GM12872 (cell line): ENCODE results near the gene CD300LG.

Experiments
- TF ChIP-seq, protein P1 (sequence below): IDR thresholded peaks from 3 replicates; pipeline ENCODE4 v1.5.1; 2011; ENCODE audit warnings: low read depth, mild to moderate bottlenecking, low read length, moderate library complexity; ENCODE audit not compliant: insufficient read depth

The CD300LG gene, protein sequence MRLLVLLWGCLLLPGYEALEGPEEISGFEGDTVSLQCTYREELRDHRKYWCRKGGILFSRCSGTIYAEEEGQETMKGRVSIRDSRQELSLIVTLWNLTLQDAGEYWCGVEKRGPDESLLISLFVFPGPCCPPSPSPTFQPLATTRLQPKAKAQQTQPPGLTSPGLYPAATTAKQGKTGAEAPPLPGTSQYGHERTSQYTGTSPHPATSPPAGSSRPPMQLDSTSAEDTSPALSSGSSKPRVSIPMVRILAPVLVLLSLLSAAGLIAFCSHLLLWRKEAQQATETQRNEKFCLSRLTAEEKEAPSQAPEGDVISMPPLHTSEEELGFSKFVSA

DNA sequence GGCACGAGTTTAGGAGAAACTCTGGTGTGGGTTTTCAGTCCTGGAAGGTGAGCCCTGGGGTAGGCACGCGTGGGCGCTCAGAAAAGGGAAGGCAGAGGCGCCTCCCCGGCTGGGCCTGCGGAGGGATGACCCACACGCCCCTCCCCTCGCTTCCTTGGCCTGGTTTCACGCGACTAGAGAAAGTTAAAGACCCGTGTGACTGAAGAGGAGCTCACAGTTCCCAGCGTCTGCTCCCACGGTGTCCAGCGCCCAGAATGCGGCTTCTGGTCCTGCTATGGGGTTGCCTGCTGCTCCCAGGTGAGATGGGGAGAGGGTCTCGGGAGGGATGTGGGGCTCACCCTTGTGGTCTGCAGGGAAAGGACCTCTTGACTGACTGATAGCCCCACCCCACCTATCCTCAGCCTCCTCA, at the start of gene CD300LG:
Gene CD300LG (plus strand): TSS at position 214 of the 409 bp plus-strand sequence. CDS start 41 bp downstream, at position 255.
- TF ChIP-seq, protein P1, sequence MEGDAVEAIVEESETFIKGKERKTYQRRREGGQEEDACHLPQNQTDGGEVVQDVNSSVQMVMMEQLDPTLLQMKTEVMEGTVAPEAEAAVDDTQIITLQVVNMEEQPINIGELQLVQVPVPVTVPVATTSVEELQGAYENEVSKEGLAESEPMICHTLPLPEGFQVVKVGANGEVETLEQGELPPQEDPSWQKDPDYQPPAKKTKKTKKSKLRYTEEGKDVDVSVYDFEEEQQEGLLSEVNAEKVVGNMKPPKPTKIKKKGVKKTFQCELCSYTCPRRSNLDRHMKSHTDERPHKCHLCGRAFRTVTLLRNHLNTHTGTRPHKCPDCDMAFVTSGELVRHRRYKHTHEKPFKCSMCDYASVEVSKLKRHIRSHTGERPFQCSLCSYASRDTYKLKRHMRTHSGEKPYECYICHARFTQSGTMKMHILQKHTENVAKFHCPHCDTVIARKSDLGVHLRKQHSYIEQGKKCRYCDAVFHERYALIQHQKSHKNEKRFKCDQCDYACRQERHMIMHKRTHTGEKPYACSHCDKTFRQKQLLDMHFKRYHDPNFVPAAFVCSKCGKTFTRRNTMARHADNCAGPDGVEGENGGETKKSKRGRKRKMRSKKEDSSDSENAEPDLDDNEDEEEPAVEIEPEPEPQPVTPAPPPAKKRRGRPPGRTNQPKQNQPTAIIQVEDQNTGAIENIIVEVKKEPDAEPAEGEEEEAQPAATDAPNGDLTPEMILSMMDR = no peak

DNA sequence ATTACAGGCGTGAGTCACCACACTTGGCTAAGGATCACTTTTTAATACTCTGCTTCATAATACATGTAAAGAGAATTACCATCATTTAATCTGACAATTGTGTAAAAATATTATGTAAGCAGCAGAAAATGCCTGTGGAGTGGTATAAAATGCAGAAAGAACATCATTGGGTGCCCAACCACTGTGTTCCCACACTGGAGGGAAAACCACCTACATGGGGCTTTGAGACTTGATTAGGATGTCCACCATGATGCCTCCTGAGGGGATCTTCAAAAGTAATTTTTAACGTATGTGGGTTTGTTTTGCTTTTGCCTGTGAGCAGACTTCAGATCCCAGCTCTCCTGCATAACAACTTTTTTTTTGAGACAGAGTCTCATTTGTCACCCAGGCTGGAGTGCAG, 47.9 kb upstream of the CD300LG start:
- TF ChIP-seq, protein P1 = no peak

DNA sequence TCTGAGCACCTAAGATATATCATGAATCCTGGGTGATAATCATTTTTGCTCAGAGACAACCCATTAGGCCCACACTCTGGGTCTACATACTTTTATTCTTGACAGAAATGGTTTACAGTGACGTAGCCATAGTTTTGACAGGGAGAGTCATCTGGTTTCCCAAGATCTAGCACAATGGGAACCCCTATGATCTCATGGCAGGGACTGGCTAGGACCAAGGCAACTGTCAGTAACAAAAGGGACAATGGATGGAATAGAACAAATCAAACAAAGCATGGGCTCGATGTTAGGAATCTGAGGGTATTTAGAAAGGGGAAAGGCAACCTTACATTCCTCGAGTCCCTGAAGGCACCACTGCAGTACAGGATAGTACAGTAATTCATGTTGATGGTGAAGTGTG, 46.2 kb upstream of the CD300LG start:
- TF ChIP-seq, protein P1 = no peak

DNA sequence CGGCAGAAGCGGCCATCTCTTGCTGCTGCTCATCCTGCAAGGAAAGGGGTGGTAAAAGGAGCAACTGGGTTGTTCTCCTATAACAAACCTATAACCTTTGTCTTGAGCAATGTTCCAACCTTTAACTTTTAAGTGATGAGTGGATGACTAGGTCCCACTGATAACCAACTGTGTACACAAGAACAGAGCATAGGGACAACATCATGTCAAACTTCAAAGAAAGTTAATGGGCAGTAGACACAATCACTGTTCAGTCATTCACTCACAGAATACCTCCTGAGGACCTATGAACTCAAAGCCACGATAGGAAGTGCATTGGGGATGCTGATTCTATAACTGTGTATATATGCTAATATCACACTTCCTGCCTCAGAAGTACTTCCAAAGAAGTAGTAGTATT, 45.1 kb upstream of the CD300LG start:
- TF ChIP-seq, protein P1 = no peak

DNA sequence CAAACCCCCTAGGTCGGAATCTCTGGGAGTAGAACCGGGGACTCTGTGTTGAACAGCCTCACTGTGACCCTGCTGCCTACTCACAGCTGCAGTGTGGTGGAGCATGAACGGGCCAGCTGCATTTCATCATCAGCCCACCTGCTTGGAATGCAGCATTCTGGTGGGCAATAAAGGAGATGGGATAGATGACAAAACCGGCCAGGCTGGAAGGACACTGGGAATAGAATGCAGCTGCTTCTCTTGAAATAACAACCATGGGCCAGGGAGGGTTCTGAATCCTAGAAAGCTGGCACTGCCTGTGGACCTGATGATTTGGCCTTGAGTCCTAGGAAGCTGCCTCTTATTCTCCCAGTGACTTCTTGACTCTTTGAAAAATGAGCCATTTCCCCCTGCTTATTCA, 43.2 kb upstream of the CD300LG start:
- TF ChIP-seq, protein P1 = no peak

DNA sequence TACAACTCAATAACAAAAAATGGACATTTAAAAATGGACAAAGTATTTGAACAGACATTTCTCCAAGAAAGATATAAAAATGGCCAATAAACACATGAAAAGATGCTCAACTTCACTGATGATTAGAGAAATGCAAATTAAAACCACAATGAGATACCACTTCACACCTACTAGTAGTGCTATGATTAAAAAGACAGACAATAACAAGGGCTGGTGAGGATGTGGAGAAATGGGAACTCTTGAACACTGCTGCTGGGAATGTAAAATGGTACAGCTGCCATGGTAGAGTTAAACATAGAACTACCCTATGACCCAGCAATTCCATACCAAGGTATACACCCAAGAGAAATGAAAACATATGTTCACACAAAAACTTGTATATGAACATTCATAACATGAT, 41.9 kb upstream of the CD300LG start:
- TF ChIP-seq, protein P1 = no peak

DNA sequence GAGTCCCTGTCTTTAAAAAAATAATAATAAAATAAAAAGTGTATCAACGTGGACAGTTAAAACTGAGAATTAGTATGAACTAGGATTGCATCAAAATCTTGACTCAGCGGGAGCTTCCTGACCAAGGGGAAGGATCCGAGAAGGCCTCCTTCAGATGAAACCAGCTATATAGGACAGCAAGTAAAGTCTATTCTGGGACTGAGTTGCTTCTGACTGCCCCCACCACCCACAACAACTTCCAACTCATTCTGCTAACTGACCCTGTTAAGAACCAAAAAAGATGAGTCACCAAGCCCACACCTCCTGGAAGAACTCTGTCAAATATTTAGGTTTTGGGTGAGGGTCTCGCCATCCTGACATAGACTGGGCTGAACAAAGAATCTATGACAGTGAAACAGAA, 38.9 kb upstream of the CD300LG start:
- TF ChIP-seq, protein P1 = no peak
